Measurements from ENCODE around the gene NECTIN2.
"Not testable (repeated sequence)": the region's sequence is repeated elsewhere in the genome, so short reads cannot be mapped to it uniquely, and the experiment has no call there.

Gene NECTIN2

DNA sequence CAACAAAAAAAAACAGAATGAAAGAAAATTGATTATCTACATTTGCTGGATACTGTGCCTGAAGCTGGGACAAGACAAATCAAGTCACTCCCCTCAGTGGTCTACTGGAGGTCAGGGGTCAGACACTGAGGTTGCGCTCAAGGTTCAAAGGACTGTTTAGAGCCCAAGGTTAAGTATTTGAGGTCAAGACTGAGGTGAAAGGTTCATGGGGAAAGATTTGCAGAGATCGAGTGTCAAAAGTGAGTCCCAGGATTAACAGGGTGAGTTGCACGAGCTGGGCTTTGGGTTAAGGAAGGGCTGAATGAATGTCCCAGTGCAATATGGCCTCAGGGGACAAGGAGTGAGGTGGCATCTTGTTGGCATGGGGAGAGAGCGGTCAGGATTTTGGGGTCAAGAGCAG lies 41.6 kb downstream of the NECTIN2 start:
- DNase-seq: no peak

DNA sequence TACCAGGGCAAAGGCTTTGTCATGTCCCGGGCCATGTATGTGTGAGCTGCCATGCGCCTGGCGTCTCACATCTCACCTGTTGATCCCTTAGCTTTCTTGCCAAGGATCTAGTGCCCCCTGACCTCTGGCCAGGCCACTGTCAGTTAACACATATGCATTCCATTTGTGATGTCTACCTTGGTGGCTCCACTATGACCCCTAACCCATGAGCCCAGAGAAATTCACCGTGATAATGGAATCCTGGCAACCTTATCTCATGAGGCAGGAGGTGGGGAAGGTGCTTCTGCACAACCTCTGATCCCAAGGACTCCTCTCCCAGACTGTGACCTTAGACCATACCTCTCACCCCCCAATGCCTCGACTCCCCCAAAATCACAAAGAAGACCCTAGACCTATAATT lies 42.2 kb downstream of the NECTIN2 start:
- not testable (repeated sequence) for DNase-seq

DNA sequence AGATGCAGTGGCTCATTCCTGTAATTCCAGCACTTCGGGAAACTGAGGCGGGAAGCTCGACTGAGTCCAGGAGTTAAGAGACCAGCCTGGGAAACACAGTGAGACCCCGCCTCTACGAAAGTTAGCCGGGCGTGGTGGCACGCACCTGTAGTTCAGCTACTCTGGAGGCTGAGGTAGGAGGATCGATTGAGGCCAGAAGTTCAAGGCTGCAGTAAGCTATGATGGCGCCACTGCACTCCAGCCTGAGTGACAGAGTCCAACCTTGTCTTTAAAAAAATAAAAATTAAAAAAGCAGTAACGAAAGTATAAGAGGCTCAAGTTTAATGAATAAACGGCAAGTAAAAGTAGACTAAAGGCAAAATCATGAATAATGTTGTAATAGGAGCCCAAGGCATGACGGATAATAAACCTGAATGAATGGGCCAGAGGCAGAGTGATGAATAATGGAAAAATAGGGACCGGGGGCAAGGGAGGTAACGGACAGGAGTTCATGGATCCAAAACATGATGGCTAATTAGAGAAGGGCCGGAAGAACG lies 43.8 kb downstream of the NECTIN2 start:
- DNase-seq: no peak

DNA sequence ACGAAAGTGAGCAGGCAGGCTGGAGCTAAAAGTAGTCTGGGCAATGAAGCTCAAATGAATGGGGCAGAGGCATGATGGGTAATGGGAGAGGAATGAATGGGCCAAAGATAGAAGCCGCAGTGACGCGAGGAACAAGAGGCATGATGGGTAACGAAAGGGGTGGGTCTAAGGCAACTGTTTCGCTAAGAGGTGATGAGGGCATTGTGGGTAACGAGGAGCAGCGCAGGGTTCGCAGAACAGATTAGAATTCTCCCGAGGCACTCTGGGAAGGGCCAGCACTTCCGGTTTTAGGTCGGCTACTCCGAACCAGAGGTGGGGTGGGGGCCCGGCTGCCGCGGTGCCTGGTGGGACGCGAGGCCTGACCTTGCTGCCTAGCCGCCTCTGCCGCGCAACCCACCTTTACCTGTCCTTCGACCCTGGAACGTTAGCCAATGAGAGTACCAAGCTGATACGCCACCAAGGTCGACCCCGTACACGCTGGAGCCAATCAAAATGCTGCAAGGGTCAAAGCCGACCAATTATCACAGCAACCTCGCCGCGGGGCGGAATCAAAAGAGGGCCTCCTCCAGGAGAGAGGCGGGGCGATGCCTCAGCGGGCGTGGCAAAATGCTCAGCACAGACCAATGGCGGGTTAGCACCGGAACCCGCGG lies 44.4 kb downstream of the NECTIN2 start:
- DNase-seq: peak; percentile 100

DNA sequence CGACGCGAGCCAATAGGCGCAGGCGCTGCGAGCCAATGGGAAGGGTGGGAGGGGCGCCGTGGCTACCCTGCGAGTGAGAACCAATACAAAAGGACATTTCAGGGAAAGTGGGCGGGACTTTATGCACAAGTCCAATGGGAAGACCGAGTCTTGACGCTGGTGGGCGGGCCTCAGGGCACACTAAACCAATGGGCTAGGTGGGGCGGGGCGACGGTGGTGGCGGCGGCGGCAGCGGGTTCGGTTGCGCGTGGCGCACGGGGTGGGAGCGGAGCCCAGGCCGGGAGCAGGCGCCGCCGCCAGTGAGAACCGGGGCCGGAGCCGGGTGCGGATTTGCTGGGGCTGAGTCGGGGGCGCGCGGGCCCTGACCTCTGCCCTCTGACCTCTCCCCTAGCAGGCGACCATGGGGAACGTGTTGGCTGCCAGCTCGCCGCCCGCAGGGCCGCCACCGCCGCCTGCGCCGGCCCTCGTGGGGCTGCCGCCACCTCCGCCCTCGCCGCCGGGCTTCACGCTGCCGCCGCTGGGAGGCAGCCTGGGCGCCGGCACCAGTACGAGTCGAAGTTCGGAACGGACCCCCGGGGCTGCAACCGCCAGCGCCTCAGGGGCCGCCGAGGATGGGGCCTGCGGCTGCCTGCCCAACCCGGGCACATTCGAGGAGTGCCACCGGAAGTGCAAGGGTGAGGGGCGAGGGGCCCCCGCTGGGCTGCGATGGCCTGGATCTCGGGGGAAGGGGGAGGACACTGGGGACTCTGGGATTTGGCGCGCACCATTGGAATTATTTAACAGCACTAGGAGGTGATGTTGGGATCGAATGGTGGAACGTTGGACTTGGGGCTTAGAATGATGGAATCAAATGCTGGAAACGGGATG lies 45.2 kb downstream of the NECTIN2 start, which contains the start of gene TOMM40:
TOMM40 (plus strand) TSS at position 239 of the 867 bp plus-strand sequence; CDS start at position 401, 162 bp downstream.
- peak; percentile 100 for DNase-seq

DNA sequence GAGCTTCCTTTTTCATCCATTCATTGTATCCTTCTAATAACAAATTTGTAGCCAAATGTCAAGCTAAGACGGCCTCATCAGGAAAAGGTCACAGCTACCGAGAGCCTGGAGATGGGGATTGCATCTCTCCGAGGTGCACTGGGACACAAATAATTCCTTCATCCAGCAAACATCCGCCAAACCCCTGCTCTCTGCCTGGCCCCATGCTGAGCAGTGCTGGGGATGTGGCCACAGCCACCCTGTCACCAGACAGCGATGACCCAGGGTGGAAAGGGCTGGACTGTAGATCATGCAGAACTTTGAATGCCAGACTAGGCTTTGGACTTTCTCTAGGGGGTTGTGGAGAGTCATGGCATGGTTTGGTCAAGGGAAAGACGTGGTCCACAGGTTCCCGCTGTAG lies 46.8 kb downstream of the NECTIN2 start:
- DNase-seq: no peak

DNA sequence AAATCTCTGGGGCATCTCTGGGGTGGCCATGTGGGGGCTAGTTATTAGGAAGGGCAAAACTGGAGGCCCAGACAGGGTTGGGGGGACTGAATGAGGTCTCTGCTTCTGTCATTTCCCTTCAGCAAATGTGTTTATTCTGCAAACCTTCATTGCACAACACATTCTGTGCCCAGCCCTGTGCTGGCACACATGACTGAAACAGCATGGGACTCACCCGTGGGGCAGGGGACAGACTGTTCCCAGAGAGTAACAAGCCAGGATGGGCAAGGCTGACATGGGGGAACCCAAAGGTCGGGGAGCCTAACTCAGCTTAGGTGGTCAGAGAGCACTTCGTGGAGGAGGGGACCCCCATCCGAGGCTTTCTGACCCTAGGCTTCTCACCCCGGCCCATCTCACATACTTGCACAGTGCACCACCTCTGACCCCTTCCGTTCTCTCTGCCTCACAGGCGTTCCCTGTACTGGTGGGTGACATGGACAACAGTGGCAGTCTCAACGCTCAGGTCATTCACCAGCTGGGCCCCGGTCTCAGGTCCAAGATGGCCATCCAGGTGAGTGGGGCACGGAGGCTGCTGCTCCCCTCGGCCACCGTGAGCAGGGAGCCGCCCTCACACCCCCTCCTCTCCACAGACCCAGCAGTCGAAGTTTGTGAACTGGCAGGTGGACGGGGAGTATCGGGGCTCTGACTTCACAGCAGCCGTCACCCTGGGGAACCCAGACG lies 47.4 kb downstream of the NECTIN2 start:
- DNase-seq: no peak

DNA sequence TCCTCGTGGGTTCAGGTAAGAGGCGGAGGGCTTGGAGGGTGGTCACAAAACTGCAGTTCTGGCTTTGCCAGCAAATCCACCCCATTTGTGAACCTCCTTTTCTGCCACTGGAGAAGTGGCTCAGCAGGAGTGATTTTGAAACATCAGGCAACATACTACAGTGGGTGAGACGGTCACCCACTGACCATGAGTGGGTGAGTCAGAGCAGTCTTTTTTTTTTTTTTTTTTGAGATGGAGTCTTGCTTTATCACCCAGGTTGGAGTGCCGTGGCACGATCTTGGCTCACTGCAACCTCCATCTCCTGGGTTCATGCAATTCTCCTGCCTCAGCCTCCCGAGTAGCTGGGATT lies 47.9 kb downstream of the NECTIN2 start:
- DNase-seq: no peak

DNA sequence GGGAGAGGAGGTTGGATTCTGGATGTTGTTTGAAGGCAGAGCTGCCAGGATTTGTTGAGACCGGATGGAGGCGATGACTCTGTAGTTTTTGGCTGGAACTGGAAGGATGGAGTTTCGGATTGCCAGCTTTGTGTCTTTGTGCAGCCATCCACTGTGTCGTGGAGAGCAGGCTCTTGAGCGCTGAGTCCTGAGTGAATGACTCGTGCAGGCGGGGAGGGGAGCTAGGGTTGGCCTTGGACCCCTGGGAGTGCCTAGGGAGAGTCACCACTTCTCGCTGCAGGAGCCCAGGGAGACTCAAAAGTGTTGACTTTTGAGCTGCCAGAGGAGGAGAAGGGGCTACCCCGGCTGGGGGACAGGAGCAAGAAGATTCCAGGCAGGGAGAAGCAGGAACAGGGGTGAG lies 48.8 kb downstream of the NECTIN2 start:
- no peak for DNase-seq

DNA sequence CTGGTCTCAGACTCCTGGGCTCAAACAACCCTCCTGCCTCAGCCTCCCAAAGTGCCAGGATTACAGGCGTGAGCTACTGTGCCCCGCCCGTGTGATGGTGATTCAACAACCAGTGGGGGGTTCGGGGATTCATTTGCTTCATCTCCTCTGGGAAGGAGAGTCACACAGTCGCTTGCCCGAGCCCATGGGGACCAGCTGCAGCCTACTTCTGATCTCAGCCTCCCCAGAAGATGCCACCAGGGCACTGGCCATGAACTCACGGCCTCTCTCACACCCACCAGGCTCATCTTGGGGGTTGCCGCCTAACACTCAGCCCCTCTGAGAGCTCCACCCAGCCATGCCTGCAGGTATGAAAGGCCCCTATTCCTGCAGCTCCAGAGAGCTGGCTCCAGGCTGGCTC lies 51.7 kb downstream of the NECTIN2 start:
- no peak for DNase-seq

DNA sequence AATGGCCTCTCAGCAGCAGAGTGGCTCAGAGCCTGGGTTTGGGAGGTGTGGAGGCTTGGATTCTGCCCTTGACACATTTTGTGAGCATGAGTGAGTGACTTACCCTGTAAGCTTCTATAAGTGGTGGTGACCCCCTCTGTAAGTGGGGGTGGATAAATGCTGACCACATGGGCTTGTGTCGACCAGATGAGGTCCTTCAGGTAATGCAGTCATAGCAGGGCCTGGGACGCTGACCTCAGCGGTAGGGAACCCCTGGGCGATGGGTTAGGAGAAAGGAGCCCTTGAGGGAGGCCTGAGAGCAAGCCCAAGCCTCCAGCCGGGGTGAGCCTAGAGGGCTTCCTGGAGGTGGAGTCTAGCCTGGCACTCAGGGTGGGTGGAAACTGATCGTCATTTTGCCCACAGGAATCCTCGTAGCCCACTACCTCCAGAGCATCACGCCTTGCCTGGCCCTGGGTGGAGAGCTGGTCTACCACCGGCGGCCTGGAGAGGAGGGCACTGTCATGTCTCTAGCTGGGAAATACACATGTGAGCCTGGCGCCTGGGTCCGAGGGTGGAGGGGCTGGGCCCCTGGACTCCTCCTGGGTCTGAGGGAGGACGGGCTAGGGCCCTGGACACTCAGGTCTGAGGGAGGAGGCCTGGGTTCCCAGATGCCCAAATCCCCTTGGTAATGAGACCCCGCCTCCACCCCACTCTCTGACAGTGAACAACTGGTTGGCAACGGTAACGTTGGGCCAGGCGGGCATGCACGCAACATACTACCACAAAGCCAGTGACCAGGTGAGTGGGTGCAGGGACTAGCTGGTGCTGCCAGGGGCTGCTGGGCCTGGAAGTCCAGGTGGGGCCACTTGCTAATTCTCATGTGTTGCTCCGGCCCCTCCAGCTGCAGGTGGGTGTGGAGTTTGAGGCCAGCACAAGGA lies 54.5 kb downstream of the NECTIN2 start:
- DNase-seq: no peak

DNA sequence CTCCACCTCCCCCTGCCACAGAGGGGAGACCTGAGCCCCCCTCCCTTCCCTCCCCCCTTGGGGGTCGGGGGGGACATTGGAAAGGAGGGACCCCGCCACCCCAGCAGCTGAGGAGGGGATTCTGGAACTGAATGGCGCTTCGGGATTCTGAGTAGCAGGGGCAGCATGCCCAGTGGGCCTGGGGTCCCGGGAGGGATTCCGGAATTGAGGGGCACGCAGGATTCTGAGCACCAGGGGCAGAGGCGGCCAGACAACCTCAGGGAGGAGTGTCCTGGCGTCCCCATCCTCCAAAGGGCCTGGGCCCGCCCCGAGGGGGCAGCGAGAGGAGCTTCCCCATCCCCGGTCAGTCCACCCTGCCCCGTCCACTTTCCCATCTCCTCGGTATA lies 57.1 kb downstream of the NECTIN2 start:
- DNase-seq: no peak

DNA sequence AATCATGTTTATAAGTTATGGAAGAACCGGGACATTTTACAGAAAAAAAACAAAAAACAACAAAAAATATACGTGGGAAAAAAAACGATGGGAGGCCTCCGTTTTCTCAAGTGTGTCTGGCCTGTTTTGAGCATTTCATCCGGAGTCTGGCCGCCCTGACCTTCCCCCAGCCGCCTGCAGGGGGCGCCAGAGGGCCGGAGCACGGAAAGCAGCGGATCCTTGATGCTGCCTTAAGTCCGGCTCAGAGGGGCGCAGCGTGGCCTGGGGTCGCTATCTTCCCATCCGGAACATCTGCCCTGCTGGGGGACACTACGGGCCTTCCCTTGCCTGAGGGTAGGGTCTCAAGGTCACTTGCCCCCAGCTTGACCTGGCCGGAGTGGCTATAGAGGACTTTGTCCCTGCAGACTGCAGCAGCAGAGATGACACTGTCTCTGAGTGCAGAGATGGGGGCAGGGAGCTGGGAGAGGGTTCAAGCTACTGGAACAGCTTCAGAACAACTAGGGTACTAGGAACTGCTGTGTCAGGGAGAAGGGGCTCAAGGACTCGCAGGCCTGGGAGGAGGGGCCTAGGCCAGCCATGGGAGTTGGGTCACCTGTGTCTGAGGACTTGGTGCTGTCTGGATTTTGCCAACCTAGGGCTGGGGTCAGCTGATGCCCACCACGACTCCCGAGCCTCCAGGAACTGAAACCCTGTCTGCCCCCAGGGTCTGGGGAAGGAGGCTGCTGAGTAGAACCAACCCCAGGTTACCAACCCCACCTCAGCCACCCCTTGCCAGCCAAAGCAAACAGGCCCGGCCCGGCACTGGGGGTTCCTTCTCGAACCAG lies 57.7 kb downstream of the NECTIN2 start:
- peak; percentile 21 for DNase-seq

DNA sequence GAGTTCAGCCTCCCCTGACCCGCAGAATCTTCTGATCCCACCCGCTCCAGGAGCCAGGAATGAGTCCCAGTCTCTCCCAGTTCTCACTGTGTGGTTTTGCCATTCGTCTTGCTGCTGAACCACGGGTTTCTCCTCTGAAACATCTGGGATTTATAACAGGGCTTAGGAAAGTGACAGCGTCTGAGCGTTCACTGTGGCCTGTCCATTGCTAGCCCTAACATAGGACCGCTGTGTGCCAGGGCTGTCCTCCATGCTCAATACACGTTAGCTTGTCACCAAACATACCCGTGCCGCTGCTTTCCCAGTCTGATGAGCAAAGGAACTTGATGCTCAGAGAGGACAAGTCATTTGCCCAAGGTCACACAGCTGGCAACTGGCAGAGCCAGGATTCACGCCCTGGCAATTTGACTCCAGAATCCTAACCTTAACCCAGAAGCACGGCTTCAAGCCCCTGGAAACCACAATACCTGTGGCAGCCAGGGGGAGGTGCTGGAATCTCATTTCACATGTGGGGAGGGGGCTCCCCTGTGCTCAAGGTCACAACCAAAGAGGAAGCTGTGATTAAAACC lies 58.4 kb downstream of the NECTIN2 start:
- DNase-seq: no peak

DNA sequence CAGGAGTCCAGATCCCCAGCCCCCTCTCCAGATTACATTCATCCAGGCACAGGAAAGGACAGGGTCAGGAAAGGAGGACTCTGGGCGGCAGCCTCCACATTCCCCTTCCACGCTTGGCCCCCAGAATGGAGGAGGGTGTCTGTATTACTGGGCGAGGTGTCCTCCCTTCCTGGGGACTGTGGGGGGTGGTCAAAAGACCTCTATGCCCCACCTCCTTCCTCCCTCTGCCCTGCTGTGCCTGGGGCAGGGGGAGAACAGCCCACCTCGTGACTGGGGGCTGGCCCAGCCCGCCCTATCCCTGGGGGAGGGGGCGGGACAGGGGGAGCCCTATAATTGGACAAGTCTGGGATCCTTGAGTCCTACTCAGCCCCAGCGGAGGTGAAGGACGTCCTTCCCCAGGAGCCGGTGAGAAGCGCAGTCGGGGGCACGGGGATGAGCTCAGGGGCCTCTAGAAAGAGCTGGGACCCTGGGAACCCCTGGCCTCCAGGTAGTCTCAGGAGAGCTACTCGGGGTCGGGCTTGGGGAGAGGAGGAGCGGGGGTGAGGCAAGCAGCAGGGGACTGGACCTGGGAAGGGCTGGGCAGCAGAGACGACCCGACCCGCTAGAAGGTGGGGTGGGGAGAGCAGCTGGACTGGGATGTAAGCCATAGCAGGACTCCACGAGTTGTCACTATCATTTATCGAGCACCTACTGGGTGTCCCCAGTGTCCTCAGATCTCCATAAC lies 59.5 kb downstream of the NECTIN2 start, which contains the start of gene APOE:
APOE (plus strand) TSS at position 360 of the 724 bp plus-strand sequence. CDS start 829 bp downstream, outside the sequence.
- no peak for DNase-seq

DNA sequence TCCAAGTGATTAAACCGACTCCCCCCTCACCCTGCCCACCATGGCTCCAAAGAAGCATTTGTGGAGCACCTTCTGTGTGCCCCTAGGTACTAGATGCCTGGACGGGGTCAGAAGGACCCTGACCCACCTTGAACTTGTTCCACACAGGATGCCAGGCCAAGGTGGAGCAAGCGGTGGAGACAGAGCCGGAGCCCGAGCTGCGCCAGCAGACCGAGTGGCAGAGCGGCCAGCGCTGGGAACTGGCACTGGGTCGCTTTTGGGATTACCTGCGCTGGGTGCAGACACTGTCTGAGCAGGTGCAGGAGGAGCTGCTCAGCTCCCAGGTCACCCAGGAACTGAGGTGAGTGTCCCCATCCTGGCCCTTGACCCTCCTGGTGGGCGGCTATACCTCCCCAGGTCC lies 61.5 kb downstream of the NECTIN2 start:
- DNase-seq: no peak

DNA sequence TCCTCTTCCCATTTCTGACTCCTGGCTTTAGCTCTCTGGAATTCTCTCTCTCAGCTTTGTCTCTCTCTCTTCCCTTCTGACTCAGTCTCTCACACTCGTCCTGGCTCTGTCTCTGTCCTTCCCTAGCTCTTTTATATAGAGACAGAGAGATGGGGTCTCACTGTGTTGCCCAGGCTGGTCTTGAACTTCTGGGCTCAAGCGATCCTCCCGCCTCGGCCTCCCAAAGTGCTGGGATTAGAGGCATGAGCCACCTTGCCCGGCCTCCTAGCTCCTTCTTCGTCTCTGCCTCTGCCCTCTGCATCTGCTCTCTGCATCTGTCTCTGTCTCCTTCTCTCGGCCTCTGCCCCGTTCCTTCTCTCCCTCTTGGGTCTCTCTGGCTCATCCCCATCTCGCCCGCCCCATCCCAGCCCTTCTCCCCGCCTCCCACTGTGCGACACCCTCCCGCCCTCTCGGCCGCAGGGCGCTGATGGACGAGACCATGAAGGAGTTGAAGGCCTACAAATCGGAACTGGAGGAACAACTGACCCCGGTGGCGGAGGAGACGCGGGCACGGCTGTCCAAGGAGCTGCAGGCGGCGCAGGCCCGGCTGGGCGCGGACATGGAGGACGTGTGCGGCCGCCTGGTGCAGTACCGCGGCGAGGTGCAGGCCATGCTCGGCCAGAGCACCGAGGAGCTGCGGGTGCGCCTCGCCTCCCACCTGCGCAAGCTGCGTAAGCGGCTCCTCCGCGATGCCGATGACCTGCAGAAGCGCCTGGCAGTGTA lies 62.2 kb downstream of the NECTIN2 start:
- no peak for DNase-seq

DNA sequence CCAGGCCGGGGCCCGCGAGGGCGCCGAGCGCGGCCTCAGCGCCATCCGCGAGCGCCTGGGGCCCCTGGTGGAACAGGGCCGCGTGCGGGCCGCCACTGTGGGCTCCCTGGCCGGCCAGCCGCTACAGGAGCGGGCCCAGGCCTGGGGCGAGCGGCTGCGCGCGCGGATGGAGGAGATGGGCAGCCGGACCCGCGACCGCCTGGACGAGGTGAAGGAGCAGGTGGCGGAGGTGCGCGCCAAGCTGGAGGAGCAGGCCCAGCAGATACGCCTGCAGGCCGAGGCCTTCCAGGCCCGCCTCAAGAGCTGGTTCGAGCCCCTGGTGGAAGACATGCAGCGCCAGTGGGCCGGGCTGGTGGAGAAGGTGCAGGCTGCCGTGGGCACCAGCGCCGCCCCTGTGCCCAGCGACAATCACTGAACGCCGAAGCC lies 62.8 kb downstream of the NECTIN2 start:
- DNase-seq: no peak

DNA sequence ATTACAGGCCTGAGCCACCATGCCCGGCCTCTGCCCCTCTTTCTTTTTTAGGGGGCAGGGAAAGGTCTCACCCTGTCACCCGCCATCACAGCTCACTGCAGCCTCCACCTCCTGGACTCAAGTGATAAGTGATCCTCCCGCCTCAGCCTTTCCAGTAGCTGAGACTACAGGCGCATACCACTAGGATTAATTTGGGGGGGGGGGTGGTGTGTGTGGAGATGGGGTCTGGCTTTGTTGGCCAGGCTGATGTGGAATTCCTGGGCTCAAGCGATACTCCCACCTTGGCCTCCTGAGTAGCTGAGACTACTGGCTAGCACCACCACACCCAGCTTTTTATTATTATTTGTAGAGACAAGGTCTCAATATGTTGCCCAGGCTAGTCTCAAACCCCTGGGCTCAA lies 63.7 kb downstream of the NECTIN2 start:
- no peak for DNase-seq

Measured in NCI-H1048 (cell line).